ENCODE measurements around the gene RABL3.
"Not testable (repeated sequence)": the region's sequence is repeated elsewhere in the genome, so short reads cannot be mapped to it uniquely, and the experiment has no call there.

The RABL3 gene

DNA sequence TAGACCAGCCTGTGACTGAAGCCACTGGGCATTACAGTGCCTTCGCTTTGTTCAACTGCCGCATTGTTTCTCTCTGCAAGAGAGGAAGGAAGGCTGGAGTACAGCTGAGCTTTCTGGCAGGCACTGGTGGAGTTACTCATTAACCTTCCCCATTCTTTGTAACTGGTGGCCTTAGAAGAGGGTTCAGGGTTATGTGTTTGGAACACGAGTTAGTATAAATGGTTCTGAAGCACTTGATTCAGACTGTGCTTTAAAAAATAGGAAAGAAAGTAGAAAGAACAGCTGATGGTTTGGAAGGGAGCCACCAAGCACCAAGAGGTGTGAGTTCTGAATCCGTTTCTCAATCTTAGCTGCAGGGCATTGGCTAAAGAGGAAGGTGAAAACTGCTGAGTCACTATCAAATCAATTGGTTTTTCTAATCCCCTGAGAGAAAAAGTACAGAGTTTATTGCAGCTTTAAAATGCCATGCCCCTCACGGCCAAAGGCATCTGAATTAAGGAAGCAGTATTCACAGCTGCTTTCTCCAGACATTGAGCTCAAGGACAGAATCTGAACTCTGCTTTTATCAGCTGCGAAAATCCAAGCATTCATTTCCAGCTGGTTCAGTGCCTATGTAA is 63.9 kb downstream of the RABL3 start:
- Histone ChIP-seq H3K9me3 (ENCODE audit: low read depth, low read length) (no peaks in the 10 kb centered on the region), H3K27ac (peak overlapping the region; percentile 84), H3K36me3 (ENCODE audit: insufficient read depth, low read length) (no peaks in the 10 kb centered on the region), H3K4me3 (peak overlapping the region; percentile 42), H3K9ac (ENCODE audit: insufficient read length) (no peak overlapping the region)
- peak; percentile 32 for DNase-seq (ENCODE audit: low read depth, low spot score)
- TF ChIP-seq POLR2AphosphoS5 (IDR thresholded peaks at IDR 0.05; ENCODE audit: borderline replicate concordance, low read depth, low read length): no peak; the same call in 1 of the 2 replicates
- TF ChIP-seq EZH2 (IDR thresholded peaks at IDR 0.05): no peak
- no peak for TF ChIP-seq FOXP2 (optimal IDR thresholded peaks at IDR 0.05; ENCODE audit: control extremely low read depth, extremely low read length, insufficient read depth)

DNA sequence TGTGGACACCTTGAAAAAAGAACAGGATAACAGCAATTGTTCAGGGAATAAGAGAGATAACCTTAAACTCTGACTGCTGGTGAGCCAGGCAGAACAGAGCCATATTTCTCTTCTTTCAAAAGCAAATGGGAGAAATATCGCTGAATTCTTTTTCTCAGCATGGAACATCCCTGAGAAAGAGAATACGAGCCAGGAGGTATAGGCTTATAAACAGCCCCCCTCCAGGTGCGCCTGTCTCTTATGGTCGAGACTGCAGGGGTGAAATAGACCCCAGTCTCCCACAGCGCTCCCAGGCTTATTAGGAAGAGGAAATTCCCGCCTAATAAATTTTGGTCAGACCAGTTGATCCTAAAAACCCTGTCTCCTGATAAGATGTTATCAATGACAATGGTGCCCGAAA is 65.1 kb downstream of the RABL3 start:
- H3K9ac ChIP-seq (ENCODE audit: insufficient read length); DNase-seq (ENCODE audit: low read depth, low spot score); H3K4me3 ChIP-seq; H3K9me3 ChIP-seq (ENCODE audit: low read depth, low read length); H3K27ac ChIP-seq; H3K36me3 ChIP-seq (ENCODE audit: insufficient read depth, low read length): not testable (repeated sequence)

DNA sequence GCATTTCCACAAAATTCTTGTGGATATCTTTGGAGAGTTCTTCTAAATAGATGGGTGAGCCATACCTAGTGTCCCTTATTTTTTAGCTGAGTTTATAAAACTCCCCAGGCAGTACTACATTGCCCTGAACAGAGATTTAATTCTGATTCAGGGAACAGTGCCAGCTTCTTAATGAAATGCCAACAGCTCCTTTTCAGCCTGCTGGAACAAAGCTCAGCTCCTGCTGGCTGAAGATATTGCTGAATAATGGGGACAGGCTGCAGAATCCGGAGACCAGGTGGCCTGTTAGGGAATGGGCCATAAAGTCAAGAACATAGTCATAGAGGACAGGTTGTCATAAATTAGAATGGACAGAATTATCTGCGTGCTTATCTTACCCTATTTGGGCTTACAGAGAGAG is 69.2 kb downstream of the RABL3 start:
- Histone ChIP-seq H3K4me3 (no peak overlapping the region), H3K36me3 (ENCODE audit: insufficient read depth, low read length) (no peaks in the 10 kb centered on the region), H3K9me3 (ENCODE audit: low read depth, low read length) (no peaks in the 10 kb centered on the region), H3K27ac (no peak overlapping the region), H3K9ac (ENCODE audit: insufficient read length) (no peak overlapping the region)
- TF ChIP-seq POLR2AphosphoS5 (IDR thresholded peaks at IDR 0.05; ENCODE audit: borderline replicate concordance, low read depth, low read length) (no peak), FOXP2 (optimal IDR thresholded peaks at IDR 0.05; ENCODE audit: control extremely low read depth, extremely low read length, insufficient read depth) (no peak), EZH2 (IDR thresholded peaks at IDR 0.05) (no peak)
- no peak for DNase-seq (ENCODE audit: low read depth, low spot score)

DNA sequence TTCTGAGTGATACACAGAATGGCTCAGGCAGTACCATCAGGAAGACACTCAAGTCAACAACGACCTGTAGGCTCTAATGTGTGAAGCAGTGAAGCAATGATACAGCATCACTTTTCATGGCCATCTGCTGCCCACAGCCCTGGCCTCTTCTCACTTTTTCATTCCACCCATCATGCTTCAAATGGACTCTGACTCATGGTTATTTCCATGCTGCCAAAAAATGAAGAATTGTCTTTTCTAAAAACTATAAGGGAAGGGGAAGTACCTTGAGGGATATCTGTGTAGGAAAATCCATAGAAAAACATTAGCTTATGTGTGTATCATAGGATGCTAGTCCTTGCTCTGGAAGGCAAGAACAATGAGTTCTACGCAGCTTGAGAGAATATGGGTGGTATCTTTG is 71.7 kb downstream of the RABL3 start:
- Histone ChIP-seq H3K4me3 (no peak overlapping the region), H3K9me3 (ENCODE audit: low read depth, low read length) (no peaks in the 10 kb centered on the region), H3K27ac (no peak overlapping the region), H3K36me3 (ENCODE audit: insufficient read depth, low read length) (no peaks in the 10 kb centered on the region), H3K9ac (ENCODE audit: insufficient read length) (no peak overlapping the region)
- DNase-seq (ENCODE audit: low read depth, low spot score): no peak
- no peak for TF ChIP-seq EZH2 (IDR thresholded peaks at IDR 0.05)
- TF ChIP-seq FOXP2 (optimal IDR thresholded peaks at IDR 0.05; ENCODE audit: control extremely low read depth, extremely low read length, insufficient read depth): no peak
- TF ChIP-seq POLR2AphosphoS5 (IDR thresholded peaks at IDR 0.05; ENCODE audit: borderline replicate concordance, low read depth, low read length): no peak

DNA sequence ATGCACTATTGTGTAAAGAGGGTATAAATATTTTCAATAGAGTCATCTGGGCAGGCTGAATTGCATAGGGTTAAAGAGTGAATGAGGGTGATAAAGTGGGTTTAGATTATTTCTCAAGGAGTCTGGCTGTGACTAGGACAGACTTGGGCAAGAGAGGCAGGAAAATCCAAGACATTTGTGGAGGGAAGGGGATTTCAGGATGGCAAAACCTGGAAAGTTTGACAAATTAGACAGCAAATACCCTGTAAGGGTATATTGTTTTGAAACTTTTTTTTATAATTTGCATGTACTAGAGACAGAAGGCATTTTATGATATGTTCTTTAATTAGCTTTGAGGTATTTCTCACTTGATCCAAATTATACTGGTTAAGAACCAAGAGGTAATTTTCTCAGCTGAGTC is 77.4 kb downstream of the RABL3 start:
- Histone ChIP-seq H3K4me3 (no peak overlapping the region), H3K36me3 (ENCODE audit: insufficient read depth, low read length) (no peaks in the 10 kb centered on the region), H3K27ac (no peak overlapping the region), H3K9ac (ENCODE audit: insufficient read length) (no peak overlapping the region), H3K9me3 (ENCODE audit: low read depth, low read length) (no peaks in the 10 kb centered on the region)
- TF ChIP-seq EZH2 (IDR thresholded peaks at IDR 0.05): no peak
- TF ChIP-seq FOXP2 (optimal IDR thresholded peaks at IDR 0.05; ENCODE audit: control extremely low read depth, extremely low read length, insufficient read depth): no peak
- no peak for TF ChIP-seq POLR2AphosphoS5 (IDR thresholded peaks at IDR 0.05; ENCODE audit: borderline replicate concordance, low read depth, low read length)
- no peak for DNase-seq (ENCODE audit: low read depth, low spot score)

DNA sequence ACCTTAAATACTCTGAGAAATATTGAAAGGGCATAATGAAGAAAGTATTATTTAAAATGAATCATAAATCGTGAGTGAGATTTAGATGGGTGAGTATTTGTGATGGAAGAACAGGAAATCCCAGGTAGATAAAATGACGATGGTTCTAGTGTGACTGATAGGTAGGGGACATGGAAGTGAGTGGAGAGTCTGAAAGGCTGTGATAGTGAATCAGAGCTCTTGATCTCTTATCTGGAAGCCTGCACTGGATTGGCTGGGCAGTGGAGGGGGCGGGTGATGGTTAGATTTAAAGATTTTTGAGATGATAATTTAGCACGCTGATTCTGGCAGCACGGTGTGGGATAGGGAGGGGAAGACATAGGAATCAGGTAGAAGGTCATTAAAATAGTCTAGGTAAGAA is 80.4 kb downstream of the RABL3 start:
- DNase-seq (ENCODE audit: low read depth, low spot score): no peak
- Histone ChIP-seq H3K27ac (no peak overlapping the region), H3K9me3 (ENCODE audit: low read depth, low read length) (no peaks in the 10 kb centered on the region), H3K9ac (ENCODE audit: insufficient read length) (no peak overlapping the region), H3K4me3 (no peak overlapping the region), H3K36me3 (ENCODE audit: insufficient read depth, low read length) (no peaks in the 10 kb centered on the region)
- no peak for TF ChIP-seq POLR2AphosphoS5 (IDR thresholded peaks at IDR 0.05; ENCODE audit: borderline replicate concordance, low read depth, low read length)
- no peak for TF ChIP-seq EZH2 (IDR thresholded peaks at IDR 0.05)
- no peak for TF ChIP-seq FOXP2 (optimal IDR thresholded peaks at IDR 0.05; ENCODE audit: control extremely low read depth, extremely low read length, insufficient read depth)

DNA sequence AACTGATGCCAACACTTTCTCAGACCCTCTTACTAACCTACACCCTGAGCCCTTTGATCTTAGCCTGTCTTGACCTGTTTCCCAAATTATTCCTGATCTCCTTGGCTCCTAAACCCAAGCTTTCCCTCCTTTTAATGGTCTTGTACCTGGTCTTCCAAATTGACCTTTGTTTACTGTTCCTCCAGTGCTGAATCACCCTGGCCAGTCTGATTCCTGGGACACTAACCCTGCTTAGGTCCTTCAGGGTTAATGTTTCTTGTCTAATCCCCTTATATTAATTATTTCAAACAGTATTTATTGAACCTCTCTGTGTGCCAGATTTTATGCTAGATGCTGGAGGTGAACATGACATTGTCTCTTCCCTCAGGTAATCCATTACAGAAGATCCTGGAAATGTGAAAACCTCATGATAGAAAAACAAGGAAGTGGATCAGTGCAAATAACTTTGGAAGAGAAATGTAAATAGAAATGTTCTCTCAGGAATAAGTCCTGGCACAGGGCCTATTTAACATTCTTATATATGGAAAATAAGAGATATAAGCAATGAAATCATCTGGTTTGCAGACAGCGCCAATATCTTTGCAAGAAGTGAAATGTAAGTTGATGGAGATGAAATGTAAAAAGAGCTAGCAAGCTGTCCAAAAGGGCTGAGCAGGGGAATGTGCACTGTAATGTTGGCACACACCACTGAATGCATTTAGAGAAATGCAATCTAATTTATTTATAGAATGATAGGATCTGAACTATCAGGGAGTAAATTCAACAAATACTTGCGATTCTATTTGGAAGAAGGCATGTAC is 81.0 kb downstream of the RABL3 start:
- Histone ChIP-seq H3K9me3 (ENCODE audit: low read depth, low read length) (no peaks in the 10 kb centered on the region), H3K36me3 (ENCODE audit: insufficient read depth, low read length) (no peaks in the 10 kb centered on the region)
- DNase-seq (ENCODE audit: low read depth, low spot score): no peak

DNA sequence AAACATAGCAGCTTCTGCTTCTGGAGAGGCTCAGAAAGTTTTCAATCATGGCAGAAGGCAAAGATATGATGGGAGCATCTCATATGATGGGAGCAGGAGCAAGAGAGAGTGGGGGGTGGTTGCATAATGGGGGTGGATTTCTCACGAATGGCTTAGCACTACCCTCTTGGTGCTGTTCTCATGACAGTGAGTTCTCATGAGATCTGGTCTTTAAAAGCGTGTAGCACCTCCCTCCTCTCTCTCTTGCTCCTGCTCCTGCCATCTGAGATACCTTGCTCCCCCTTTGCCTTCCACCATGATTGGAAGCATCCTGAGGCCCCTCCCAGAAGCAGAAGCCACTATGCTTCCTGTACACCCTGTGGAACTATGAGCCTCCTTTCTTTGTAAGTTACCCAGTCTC is 82.5 kb downstream of the RABL3 start:
- no peaks in the 10 kb centered on the region for H3K36me3 ChIP-seq (ENCODE audit: insufficient read depth, low read length)
- H3K27ac ChIP-seq: no peak overlapping the region
- no peak for DNase-seq (ENCODE audit: low read depth, low spot score)
- no peak overlapping the region for H3K9ac ChIP-seq (ENCODE audit: insufficient read length)
- no peaks in the 10 kb centered on the region for H3K9me3 ChIP-seq (ENCODE audit: low read depth, low read length)
- H3K4me3 ChIP-seq: no peak overlapping the region
- TF ChIP-seq POLR2AphosphoS5 (IDR thresholded peaks at IDR 0.05; ENCODE audit: borderline replicate concordance, low read depth, low read length): no peak
- no peak for TF ChIP-seq EZH2 (IDR thresholded peaks at IDR 0.05)
- TF ChIP-seq FOXP2 (optimal IDR thresholded peaks at IDR 0.05; ENCODE audit: control extremely low read depth, extremely low read length, insufficient read depth): no peak

More for the DNA sequence above, 81.0 kb downstream of the RABL3 start:
- no peak overlapping the region for H3K9ac ChIP-seq (ENCODE audit: insufficient read length)
- H3K27ac ChIP-seq: no peak overlapping the region
- no peak for TF ChIP-seq POLR2AphosphoS5 (IDR thresholded peaks at IDR 0.05; ENCODE audit: borderline replicate concordance, low read depth, low read length)
- TF ChIP-seq EZH2 (IDR thresholded peaks at IDR 0.05): no peak
- TF ChIP-seq FOXP2 (optimal IDR thresholded peaks at IDR 0.05; ENCODE audit: control extremely low read depth, extremely low read length, insufficient read depth): no peak
- no peak overlapping the region for H3K4me3 ChIP-seq
